ENCODE measurements around the gene EVI2A.

Gene EVI2A

DNA sequence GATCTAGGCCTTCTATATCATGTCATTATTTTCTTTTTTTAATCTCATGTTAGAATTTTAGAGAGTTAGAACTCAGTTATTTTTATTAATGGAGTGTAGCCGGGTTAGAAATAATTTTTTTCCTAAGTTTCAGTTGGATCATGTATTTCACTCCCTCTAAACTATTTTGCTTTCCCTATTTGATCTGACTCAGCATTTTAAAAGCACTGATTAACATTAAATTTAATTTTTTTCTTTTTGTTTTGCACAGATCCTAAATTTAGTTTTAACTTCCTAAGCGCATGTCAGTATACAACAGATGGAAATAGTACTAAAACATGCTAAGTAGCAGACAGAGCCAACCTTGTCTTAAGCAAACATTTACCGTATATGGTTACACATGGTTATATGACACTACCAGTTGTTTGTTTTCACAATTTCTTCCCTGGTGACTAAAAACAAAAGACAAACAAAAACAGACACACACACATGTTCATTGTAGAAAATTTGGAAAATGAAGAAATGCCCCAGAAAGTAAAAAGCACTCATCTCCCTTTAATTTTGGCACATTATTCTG is 36.5 kb upstream of the EVI2A start:
- Histone ChIP-seq H4K8ac (ENCODE audit: low read depth, low read length) (no peak overlapping the region), H2BK120ac (ENCODE audit: low read depth, low read length) (no peak overlapping the region), H3K23ac (ENCODE audit: low read depth, low read length, poor library complexity) (no peak overlapping the region), H3K79me1 (ENCODE audit: low read depth, low read length) (no peaks in the 10 kb centered on the region), H3K4me1 (ENCODE audit: control insufficient read depth in 2 of 2, insufficient read depth in 1 of 2, low read depth in 1 of 2, low read length in 2 of 2) (no peaks in the 10 kb centered on the region), H2BK15ac (ENCODE audit: low read length) (no peak overlapping the region), H2BK5ac (ENCODE audit: low read length) (no peak overlapping the region), H3K9ac (ENCODE audit: low read depth, low read length, poor library complexity) (no peak overlapping the region), H3K18ac (ENCODE audit: low read length) (no peak overlapping the region), H3K9me3 (replicated peaks in 1 of 2; ENCODE audit: control insufficient read depth in 2 of 2, insufficient read depth in 1 of 2, low read depth in 1 of 2, low read length in 2 of 2) (no peaks in the 10 kb centered on the region), H3K27ac (replicated peaks; ENCODE audit: low read length) (no peak overlapping the region), H3K4me2 (ENCODE audit: insufficient read depth, low read length, poor library complexity, severe bottlenecking) (no peak overlapping the region), H2AFZ (ENCODE audit: low read length) (no peak overlapping the region), H2BK12ac (ENCODE audit: low read length) (no peak overlapping the region), H2AK5ac (ENCODE audit: low read depth, low read length) (no peak overlapping the region), H3K36me3 (replicated peaks in 1 of 2; ENCODE audit: control insufficient read depth in 2 of 2, insufficient read depth in 2 of 2, low read length in 2 of 2) (peaks cover 4 to 92% of the 10 kb centered on the region in 2 donors), H3K14ac (ENCODE audit: low read length) (no peak overlapping the region), H3K4ac (ENCODE audit: low read length) (no peak overlapping the region), H3K4me3 (ENCODE audit: low read length in 2 of 2) (no peak overlapping the region), H4K91ac (ENCODE audit: low read depth, low read length, poor library complexity) (no peak overlapping the region), H3K27me3 (ENCODE audit: control insufficient read depth in 3 of 3, insufficient read depth in 3 of 3, low read depth in 1 of 3, low read length in 3 of 3) (no peaks in the 10 kb centered on the region)
- no peak for DNase-seq (ENCODE audit: low spot score)
- WGBS, 2 donors (ENCODE audit: extremely low coverage in 2 of 2, insufficient read length in 2 of 2, insufficient replicate concordance in 1 of 2): no CpG with 5 or more reads among the region's 3 CpGs

DNA sequence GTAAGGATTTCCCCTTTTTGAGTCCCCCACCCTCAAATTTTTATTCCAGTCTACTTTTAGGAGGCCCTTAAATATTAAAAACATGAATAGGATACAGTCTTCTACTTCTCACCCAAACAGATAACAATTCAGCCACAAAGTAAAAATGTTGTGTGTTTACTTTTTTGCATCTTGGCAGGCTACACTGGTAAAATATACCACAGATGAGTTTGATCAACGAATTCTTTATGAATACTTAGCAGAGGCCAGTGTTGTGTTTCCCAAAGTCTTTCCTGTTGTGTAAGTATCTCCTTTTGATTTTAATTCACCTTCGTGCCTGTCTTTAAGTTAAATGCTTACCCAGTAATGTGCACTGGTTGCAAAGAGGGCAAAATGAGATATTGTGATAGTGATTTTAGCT is 35.7 kb upstream of the EVI2A start:
- DNase-seq (ENCODE audit: low spot score): no peak
- no peak overlapping the region for H3K27ac ChIP-seq (replicated peaks; ENCODE audit: low read length)
- no peak overlapping the region for H3K4ac ChIP-seq (ENCODE audit: low read length)

DNA sequence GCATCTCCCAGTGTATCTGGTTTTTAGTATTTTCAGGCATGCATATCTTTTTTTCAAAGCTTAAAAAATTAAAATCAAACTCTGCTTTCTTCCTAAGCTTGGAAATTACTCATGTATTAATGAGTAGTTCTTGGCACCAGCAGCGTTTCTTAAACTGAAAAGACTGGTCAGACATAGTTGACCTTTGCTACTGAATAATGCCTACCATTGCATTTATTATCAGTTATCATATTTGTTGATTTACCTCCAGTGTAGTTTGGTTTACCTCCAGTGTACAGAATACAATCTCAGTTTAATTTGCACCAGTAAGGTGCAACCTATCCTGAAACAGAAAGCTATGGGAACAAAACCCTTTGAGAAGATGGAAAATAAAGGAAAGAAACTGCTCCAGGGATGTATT is 34.5 kb upstream of the EVI2A start:
- Histone ChIP-seq H3K27me3 (ENCODE audit: control insufficient read depth in 3 of 3, insufficient read depth in 3 of 3, low read depth in 1 of 3, low read length in 3 of 3) (no peaks in the 10 kb centered on the region), H2BK15ac (ENCODE audit: low read length) (no peak overlapping the region), H4K8ac (ENCODE audit: low read depth, low read length) (no peak overlapping the region), H2BK12ac (ENCODE audit: low read length) (no peak overlapping the region), H2BK120ac (ENCODE audit: low read depth, low read length) (no peak overlapping the region), H4K91ac (ENCODE audit: low read depth, low read length, poor library complexity) (no peak overlapping the region), H3K4me2 (ENCODE audit: insufficient read depth, low read length, poor library complexity, severe bottlenecking) (no peak overlapping the region), H3K79me1 (ENCODE audit: low read depth, low read length) (no peaks in the 10 kb centered on the region), H3K9me3 (replicated peaks in 1 of 2; ENCODE audit: control insufficient read depth in 2 of 2, insufficient read depth in 1 of 2, low read depth in 1 of 2, low read length in 2 of 2) (no peaks in the 10 kb centered on the region), H3K4me3 (ENCODE audit: low read length in 2 of 2) (no peak overlapping the region), H3K27ac (replicated peaks; ENCODE audit: low read length) (no peak overlapping the region), H3K23ac (ENCODE audit: low read depth, low read length, poor library complexity) (no peak overlapping the region), H3K14ac (ENCODE audit: low read length) (no peak overlapping the region), H2AFZ (ENCODE audit: low read length) (no peak overlapping the region), H3K18ac (ENCODE audit: low read length) (no peak overlapping the region), H3K4me1 (ENCODE audit: control insufficient read depth in 2 of 2, insufficient read depth in 1 of 2, low read depth in 1 of 2, low read length in 2 of 2) (no peaks in the 10 kb centered on the region), H3K9ac (ENCODE audit: low read depth, low read length, poor library complexity) (no peak overlapping the region), H2AK5ac (ENCODE audit: low read depth, low read length) (no peak overlapping the region), H2BK5ac (ENCODE audit: low read length) (no peak overlapping the region), H3K4ac (ENCODE audit: low read length) (no peak overlapping the region), H3K36me3 (replicated peaks in 1 of 2; ENCODE audit: control insufficient read depth in 2 of 2, insufficient read depth in 2 of 2, low read length in 2 of 2) (peaks cover 2 to 90% of the 10 kb centered on the region in 2 donors)
- WGBS, 2 donors (ENCODE audit: extremely low coverage in 2 of 2, insufficient read length in 2 of 2, insufficient replicate concordance in 1 of 2): no CpG with 5 or more reads among the region's 1 CpG
- DNase-seq (ENCODE audit: low spot score): no peak

More for the DNA sequence above, 35.7 kb upstream of the EVI2A start:
- Histone ChIP-seq H3K18ac (ENCODE audit: low read length) (no peak overlapping the region), H2AK5ac (ENCODE audit: low read depth, low read length) (no peak overlapping the region), H4K91ac (ENCODE audit: low read depth, low read length, poor library complexity) (no peak overlapping the region), H2BK5ac (ENCODE audit: low read length) (no peak overlapping the region), H3K27me3 (ENCODE audit: control insufficient read depth in 3 of 3, insufficient read depth in 3 of 3, low read depth in 1 of 3, low read length in 3 of 3) (no peaks in the 10 kb centered on the region), H3K4me2 (ENCODE audit: insufficient read depth, low read length, poor library complexity, severe bottlenecking) (no peak overlapping the region), H2BK15ac (ENCODE audit: low read length) (no peak overlapping the region), H2BK12ac (ENCODE audit: low read length) (no peak overlapping the region), H3K79me1 (ENCODE audit: low read depth, low read length) (no peaks in the 10 kb centered on the region), H3K4me3 (ENCODE audit: low read length in 2 of 2) (no peak overlapping the region), H3K9ac (ENCODE audit: low read depth, low read length, poor library complexity) (no peak overlapping the region), H3K4me1 (ENCODE audit: control insufficient read depth in 2 of 2, insufficient read depth in 1 of 2, low read depth in 1 of 2, low read length in 2 of 2) (no peaks in the 10 kb centered on the region), H3K36me3 (replicated peaks in 1 of 2; ENCODE audit: control insufficient read depth in 2 of 2, insufficient read depth in 2 of 2, low read length in 2 of 2) (peaks cover 2 to 92% of the 10 kb centered on the region in 2 donors), H3K23ac (ENCODE audit: low read depth, low read length, poor library complexity) (no peak overlapping the region), H4K8ac (ENCODE audit: low read depth, low read length) (no peak overlapping the region), H2AFZ (ENCODE audit: low read length) (no peak overlapping the region), H3K14ac (ENCODE audit: low read length) (no peak overlapping the region), H3K9me3 (replicated peaks in 1 of 2; ENCODE audit: control insufficient read depth in 2 of 2, insufficient read depth in 1 of 2, low read depth in 1 of 2, low read length in 2 of 2) (no peaks in the 10 kb centered on the region), H2BK120ac (ENCODE audit: low read depth, low read length) (no peak overlapping the region)
- WGBS, 2 donors (ENCODE audit: extremely low coverage in 2 of 2, insufficient read length in 2 of 2, insufficient replicate concordance in 1 of 2): no CpG with 5 or more reads among the region's 2 CpGs

DNA sequence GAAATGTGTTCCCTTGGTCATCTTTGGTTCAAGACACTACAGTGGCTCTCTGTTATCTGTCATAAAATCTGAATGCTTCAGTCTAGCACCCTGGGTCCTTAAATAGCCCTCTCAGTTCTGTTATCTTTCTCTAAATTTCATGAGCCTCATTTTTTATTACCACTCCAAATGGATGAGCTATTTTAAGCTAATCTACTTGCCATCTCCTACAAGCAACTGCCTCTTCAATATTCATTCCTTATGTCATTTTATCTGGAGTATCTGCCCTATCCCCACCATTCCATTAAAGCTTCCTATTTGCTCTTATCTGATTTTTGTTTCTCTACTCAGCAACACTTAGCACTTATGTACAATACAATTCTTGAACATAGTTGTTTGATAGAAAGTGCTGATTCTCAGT is 28.0 kb upstream of the EVI2A start:
- Histone ChIP-seq H3K14ac (ENCODE audit: low read length) (no peak overlapping the region), H3K27me3 (ENCODE audit: control insufficient read depth in 3 of 3, insufficient read depth in 3 of 3, low read depth in 1 of 3, low read length in 3 of 3) (no peaks in the 10 kb centered on the region), H3K23ac (ENCODE audit: low read depth, low read length, poor library complexity) (no peak overlapping the region), H3K27ac (replicated peaks; ENCODE audit: low read length) (no peak overlapping the region), H4K91ac (ENCODE audit: low read depth, low read length, poor library complexity) (no peak overlapping the region), H3K79me1 (ENCODE audit: low read depth, low read length) (no peaks in the 10 kb centered on the region), H3K9ac (ENCODE audit: low read depth, low read length, poor library complexity) (no peak overlapping the region), H3K36me3 (replicated peaks in 1 of 2; ENCODE audit: control insufficient read depth in 2 of 2, insufficient read depth in 2 of 2, low read length in 2 of 2) (peaks cover 0 to 62% of the 10 kb centered on the region in 2 donors), H2AFZ (ENCODE audit: low read length) (no peak overlapping the region), H3K9me3 (replicated peaks in 1 of 2; ENCODE audit: control insufficient read depth in 2 of 2, insufficient read depth in 1 of 2, low read depth in 1 of 2, low read length in 2 of 2) (no peaks in the 10 kb centered on the region), H3K18ac (ENCODE audit: low read length) (no peak overlapping the region), H3K4ac (ENCODE audit: low read length) (no peak overlapping the region), H2BK15ac (ENCODE audit: low read length) (no peak overlapping the region), H3K4me2 (ENCODE audit: insufficient read depth, low read length, poor library complexity, severe bottlenecking) (no peak overlapping the region), H2BK120ac (ENCODE audit: low read depth, low read length) (no peak overlapping the region), H3K4me1 (ENCODE audit: control insufficient read depth in 2 of 2, insufficient read depth in 1 of 2, low read depth in 1 of 2, low read length in 2 of 2) (no peaks in the 10 kb centered on the region), H2BK5ac (ENCODE audit: low read length) (no peak overlapping the region), H3K4me3 (ENCODE audit: low read length in 2 of 2) (no peak overlapping the region), H2BK12ac (ENCODE audit: low read length) (no peak overlapping the region), H4K8ac (ENCODE audit: low read depth, low read length) (no peak overlapping the region), H2AK5ac (ENCODE audit: low read depth, low read length) (no peak overlapping the region)
- DNase-seq (ENCODE audit: low spot score): no peak

Data from neuronal stem cell (in vitro differentiated cells).